Measurements from ENCODE around the gene DSP. TPM values are rescaled to one million over a fixed set of nuclear protein-coding genes. Genes with fewer than 3 reads are reported as not detected.
A peak's percentile ranks its signal among the peaks of the same experiment; 100 is the strongest.

DSP gene
- total and polyA plus RNA-seq, 2 of the 13 experiments (the other 11 are each of a cell fraction or from before 2014, with no cell fraction given), result 89.8 to 117 TPM

DNA sequence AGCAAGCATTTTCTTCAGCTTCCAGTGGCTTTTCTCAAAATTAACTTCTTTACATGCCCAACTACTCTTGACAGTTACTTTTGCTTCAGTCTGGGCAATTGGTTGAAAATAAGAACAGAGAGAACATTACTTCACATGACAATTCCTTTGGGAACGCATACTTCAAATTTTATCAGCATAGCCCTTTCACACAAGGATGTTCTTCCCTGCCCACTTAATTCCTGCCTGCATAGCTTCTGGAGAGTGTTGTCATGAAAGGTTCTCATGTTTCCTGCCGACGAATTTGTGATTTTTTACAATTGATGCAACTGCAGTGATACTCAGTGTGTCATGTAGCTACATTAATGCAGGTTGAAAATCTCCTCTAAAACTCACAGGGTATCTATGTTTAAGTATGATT is 26.6 kb downstream of the DSP start:
- no peak overlapping the region for H2AFZ ChIP-seq (ENCODE audit: low read length)
- no peaks in the 10 kb centered on the region for H3K27me3 ChIP-seq (ENCODE audit: control insufficient read depth in 1 of 2, insufficient read depth in 2 of 2, low read length in 2 of 2)
- TF ChIP-seq, protein P1, sequence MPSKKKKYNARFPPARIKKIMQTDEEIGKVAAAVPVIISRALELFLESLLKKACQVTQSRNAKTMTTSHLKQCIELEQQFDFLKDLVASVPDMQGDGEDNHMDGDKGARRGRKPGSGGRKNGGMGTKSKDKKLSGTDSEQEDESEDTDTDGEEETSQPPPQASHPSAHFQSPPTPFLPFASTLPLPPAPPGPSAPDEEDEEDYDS (CRISPR knock-in tag; IDR thresholded peaks at IDR 0.05), result no peak
- no peak for TF ChIP-seq MIER2 (CRISPR knock-in tag; IDR thresholded peaks at IDR 0.05)
- TF ChIP-seq, protein P2, sequence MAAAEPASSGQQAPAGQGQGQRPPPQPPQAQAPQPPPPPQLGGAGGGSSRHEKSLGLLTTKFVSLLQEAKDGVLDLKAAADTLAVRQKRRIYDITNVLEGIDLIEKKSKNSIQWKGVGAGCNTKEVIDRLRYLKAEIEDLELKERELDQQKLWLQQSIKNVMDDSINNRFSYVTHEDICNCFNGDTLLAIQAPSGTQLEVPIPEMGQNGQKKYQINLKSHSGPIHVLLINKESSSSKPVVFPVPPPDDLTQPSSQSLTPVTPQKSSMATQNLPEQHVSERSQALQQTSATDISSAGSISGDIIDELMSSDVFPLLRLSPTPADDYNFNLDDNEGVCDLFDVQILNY (CRISPR knock-in tag; conservative IDR thresholded peaks at IDR 0.05), result no peak
- peaks cover 63 to 99% of the 10 kb centered on the region in 2 experiments for H3K36me3 ChIP-seq (replicated peaks in 1 of 2; ENCODE audit: control insufficient read depth in 1 of 2, insufficient read depth in 2 of 2, low read length in 2 of 2)
- H3K27ac ChIP-seq (ENCODE audit: extremely low read length, insufficient read depth, low read length), result no peak overlapping the region
- TSS peak; percentile 0 for BruUV-seq (replicated peaks)
- ATAC-seq (no peak), FAIRE-seq (no peak), DNase-seq (ENCODE audit: low spot score) (no peak)
- H3K9ac ChIP-seq (ENCODE audit: insufficient read depth, low read depth, low read length), result no peak overlapping the region
- ChIA-PET POLR2A (interaction anchor here (0.8 to 1.3 kb wide), 2 partner anchors 12 to 20 kb away, joined by 3 to 4 read pairs; no protein-coding TSS in a partner anchor), CTCF (ENCODE audit: low intra/inter-chr PET ratio, low total read pairs) (no interaction called here)
- in situ Hi-C loops (cut with HindIII; ENCODE audit: extremely low pct_ligation_motif_present, low pct_unique_long_range_greater_than_20kb) (no loop called here), intact Hi-C loops (cut with micrococcal nuclease; ENCODE audit: unreplicated experiment) (no loop called here)
- 97% methylated on average over 3 of the region's 3 CpGs for whole genome bisulfite sequencing (ENCODE audit: low lambda C conversion rate)
- peaks cover under 1% of the 10 kb centered on the region for H3K79me2 ChIP-seq (ENCODE audit: insufficient read depth, low read length)
- peaks cover 4% of the 10 kb centered on the region; the same call in 1 of the 2 replicates for H4K20me1 ChIP-seq (ENCODE audit: insufficient read depth, low read length)
- no peak overlapping the region for H3K4me3 ChIP-seq (replicated peaks in 1 of 3; ENCODE audit: insufficient read depth in 1 of 3, low read depth in 2 of 3, low read length in 3 of 3)
- no peak overlapping the region for H3K4me2 ChIP-seq (ENCODE audit: low read depth, low read length)
- no peaks in the 10 kb centered on the region for H3K9me3 ChIP-seq (ENCODE audit: low read length)
- H3K4me1 ChIP-seq (ENCODE audit: insufficient read depth, low read length), result no peaks in the 10 kb centered on the region

DNA sequence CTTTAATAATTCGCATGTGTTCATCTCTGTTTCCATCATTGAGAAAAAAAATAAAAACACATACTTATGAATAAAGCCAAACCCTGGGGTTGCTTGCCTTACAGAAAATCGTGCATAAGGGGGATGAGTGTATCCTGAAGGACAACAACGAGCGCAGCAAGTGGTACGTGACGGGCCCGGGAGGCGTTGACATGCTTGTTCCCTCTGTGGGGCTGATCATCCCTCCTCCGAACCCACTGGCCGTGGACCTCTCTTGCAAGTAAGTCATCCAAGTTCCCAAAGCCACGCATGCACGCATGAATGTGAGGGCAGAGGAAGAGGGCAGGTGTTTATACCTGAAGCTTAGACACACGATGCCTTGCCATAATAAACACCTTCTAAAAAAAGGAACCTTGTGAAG is 27.6 kb downstream of the DSP start:
- no peak for FAIRE-seq
- in situ Hi-C loops (cut with HindIII; ENCODE audit: extremely low pct_ligation_motif_present, low pct_unique_long_range_greater_than_20kb) (no loop called here), intact Hi-C loops (cut with micrococcal nuclease; ENCODE audit: unreplicated experiment) (no loop called here)
- Histone ChIP-seq H3K4me3 (replicated peaks in 1 of 3; ENCODE audit: insufficient read depth in 1 of 3, low read depth in 2 of 3, low read length in 3 of 3) (no peak overlapping the region), H3K4me2 (ENCODE audit: low read depth, low read length) (no peak overlapping the region), H3K79me2 (ENCODE audit: insufficient read depth, low read length) (no peaks in the 10 kb centered on the region), H3K27me3 (ENCODE audit: control insufficient read depth in 1 of 2, insufficient read depth in 2 of 2, low read length in 2 of 2) (no peaks in the 10 kb centered on the region), H3K27ac (ENCODE audit: extremely low read length, insufficient read depth, low read length) (no peak overlapping the region), H3K4me1 (ENCODE audit: insufficient read depth, low read length) (no peaks in the 10 kb centered on the region), H2AFZ (ENCODE audit: low read length) (no peak overlapping the region), H3K9ac (ENCODE audit: insufficient read depth, low read depth, low read length) (no peak overlapping the region), H3K9me3 (ENCODE audit: low read length) (no peaks in the 10 kb centered on the region), H3K36me3 (replicated peaks in 1 of 2; ENCODE audit: control insufficient read depth in 1 of 2, insufficient read depth in 2 of 2, low read length in 2 of 2) (peaks cover 61 to 97% of the 10 kb centered on the region in 2 experiments), H4K20me1 (ENCODE audit: insufficient read depth, low read length) (peaks cover 4% of the 10 kb centered on the region; the same call in 1 of the 2 replicates)
- TF ChIP-seq, protein P3, sequence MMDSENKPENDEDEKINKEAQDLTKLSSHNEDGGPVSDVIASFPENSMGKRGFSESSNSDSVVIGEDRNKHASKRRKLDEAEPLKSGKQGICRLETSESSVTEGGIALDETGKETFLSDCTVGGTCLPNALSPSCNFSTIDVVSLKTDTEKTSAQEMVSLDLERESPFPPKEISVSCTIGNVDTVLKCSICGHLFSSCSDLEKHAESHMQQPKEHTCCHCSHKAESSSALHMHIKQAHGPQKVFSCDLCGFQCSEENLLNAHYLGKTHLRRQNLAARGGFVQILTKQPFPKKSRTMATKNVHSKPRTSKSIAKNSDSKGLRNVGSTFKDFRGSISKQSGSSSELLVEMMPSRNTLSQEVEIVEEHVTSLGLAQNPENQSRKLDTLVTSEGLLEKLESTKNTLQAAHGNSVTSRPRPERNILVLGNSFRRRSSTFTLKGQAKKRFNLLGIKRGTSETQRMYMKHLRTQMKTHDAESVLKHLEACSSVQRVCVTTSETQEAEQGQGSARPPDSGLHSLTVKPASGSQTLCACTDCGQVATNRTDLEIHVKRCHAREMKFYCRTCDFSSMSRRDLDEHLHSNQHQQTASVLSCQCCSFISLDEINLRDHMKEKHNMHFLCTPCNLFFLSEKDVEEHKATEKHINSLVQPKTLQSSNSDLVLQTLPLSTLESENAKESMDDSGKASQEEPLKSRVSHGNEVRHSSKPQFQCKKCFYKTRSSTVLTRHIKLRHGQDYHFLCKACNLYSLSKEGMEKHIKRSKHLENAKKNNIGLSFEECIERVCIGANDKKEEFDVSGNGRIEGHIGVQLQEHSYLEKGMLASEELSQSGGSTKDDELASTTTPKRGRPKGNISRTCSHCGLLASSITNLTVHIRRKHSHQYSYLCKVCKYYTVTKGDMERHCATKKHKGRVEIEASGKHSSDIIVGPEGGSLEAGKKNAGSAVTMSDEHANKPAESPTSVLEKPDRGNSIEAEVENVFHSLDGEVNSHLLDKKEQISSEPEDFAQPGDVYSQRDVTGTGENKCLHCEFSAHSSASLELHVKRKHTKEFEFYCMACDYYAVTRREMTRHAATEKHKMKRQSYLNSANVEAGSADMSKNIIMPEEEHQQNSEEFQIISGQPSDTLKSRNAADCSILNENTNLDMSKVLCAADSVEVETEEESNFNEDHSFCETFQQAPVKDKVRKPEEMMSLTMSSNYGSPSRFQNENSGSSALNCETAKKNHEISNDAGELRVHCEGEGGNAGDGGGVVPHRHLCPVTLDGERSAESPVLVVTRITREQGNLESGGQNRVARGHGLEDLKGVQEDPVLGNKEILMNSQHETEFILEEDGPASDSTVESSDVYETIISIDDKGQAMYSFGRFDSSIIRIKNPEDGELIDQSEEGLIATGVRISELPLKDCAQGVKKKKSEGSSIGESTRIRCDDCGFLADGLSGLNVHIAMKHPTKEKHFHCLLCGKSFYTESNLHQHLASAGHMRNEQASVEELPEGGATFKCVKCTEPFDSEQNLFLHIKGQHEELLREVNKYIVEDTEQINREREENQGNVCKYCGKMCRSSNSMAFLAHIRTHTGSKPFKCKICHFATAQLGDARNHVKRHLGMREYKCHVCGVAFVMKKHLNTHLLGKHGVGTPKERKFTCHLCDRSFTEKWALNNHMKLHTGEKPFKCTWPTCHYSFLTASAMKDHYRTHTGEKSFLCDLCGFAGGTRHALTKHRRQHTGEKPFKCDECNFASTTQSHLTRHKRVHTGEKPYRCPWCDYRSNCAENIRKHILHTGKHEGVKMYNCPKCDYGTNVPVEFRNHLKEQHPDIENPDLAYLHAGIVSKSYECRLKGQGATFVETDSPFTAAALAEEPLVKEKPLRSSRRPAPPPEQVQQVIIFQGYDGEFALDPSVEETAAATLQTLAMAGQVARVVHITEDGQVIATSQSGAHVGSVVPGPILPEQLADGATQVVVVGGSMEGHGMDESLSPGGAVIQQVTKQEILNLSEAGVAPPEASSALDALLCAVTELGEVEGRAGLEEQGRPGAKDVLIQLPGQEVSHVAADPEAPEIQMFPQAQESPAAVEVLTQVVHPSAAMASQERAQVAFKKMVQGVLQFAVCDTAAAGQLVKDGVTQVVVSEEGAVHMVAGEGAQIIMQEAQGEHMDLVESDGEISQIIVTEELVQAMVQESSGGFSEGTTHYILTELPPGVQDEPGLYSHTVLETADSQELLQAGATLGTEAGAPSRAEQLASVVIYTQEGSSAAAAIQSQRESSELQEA (CRISPR knock-in tag; IDR thresholded peaks at IDR 0.05; ENCODE audit: not compliant biosample characterization), result no peak
- TF ChIP-seq RBM22 (optimal IDR thresholded peaks at IDR 0.05; ENCODE audit: low read length), result peak; percentile 69
- 98% methylated on average over 13 of the region's 13 CpGs for WGBS (ENCODE audit: low lambda C conversion rate)
- BruUV-seq (replicated peaks), result no TSS peak
- no peak for DNase-seq (ENCODE audit: low spot score)
- ChIA-PET POLR2A (interaction anchor here (0.8 to 1.6 kb wide), 2 partner anchors 11 to 21 kb away, joined by 4 to 8 read pairs; no protein-coding TSS in a partner anchor), CTCF (ENCODE audit: low intra/inter-chr PET ratio, low total read pairs) (no interaction called here)
- no peak for ATAC-seq
